ENCODE results near the gene CTSD. TPM values are rescaled to one million over a fixed set of nuclear protein-coding genes. Genes with fewer than 3 reads are reported as not detected.
A peak's percentile ranks its signal among the peaks of the same experiment; 100 is the strongest.

Gene CTSD
- total and polyA plus RNA-seq, 11 donors: 420 to 1,779 (median 722) TPM

GRCh38 chr11:1779034-1779805 lies 15.5 kb upstream of the CTSD start:
- H3K36me3 ChIP-seq: no peaks in the 10 kb centered on the region
- no peak for ATAC-seq
- intact Hi-C loops (cut with DNase I): loop anchor here in 1 of 10 donors (10.0 kb wide), 1 partner anchor 46 kb away; no protein-coding TSS in a partner anchor
- H3K27ac ChIP-seq: no peak overlapping the region
- H3K4me1 ChIP-seq: peaks cover 0 to 59% (median 0%) of the 10 kb centered on the region in 12 donors
- peaks cover 0 to 26% (median 0%) of the 10 kb centered on the region in 9 donors for H3K27me3 ChIP-seq
- WGBS, 4 donors: 78 to 89% (median 83%) methylated on average over 8 to 17 of the region's 17 CpGs
- TF ChIP-seq CTCF (IDR thresholded peaks at IDR 0.05): no peak
- no peak for TF ChIP-seq POLR2A (IDR thresholded peaks at IDR 0.05)
- H3K9me3 ChIP-seq: peaks cover 0 to 5% (median 0%) of the 10 kb centered on the region in 12 donors
- no peak for DNase-seq
- no peak overlapping the region for H3K4me3 ChIP-seq

- H3K4me3 ChIP-seq: no peak overlapping the region
- peak overlapping the region in 1 of 12 donors; percentile 70 for H3K27ac ChIP-seq
- no peaks in the 10 kb centered on the region for H3K36me3 ChIP-seq
- peaks cover 0 to 26% (median 0%) of the 10 kb centered on the region in 9 donors for H3K27me3 ChIP-seq
- intact Hi-C loops (cut with DNase I): loop anchor here in 1 of 10 donors (10.0 kb wide), 1 partner anchor 46 kb away; no protein-coding TSS in a partner anchor
- no peak for TF ChIP-seq POLR2A (IDR thresholded peaks at IDR 0.05)
- no peak for TF ChIP-seq CTCF (IDR thresholded peaks at IDR 0.05)
- 74 to 78% (median 77%) methylated on average over 12 to 14 of the region's 14 CpGs for WGBS, 4 donors
- H3K9me3 ChIP-seq: peaks cover 0 to 5% (median 0%) of the 10 kb centered on the region in 12 donors
- H3K4me1 ChIP-seq: peaks cover 0 to 58% (median 0%) of the 10 kb centered on the region in 12 donors
- ATAC-seq (no peak), DNase-seq (no peak)
Measured at GRCh38 chr11:1778141-1778911, 14.6 kb upstream of the CTSD start.

GRCh38 chr11:1777737-1778136 lies 14.0 kb upstream of the CTSD start:
- ATAC-seq: peak in 2 of 4 donors; percentile 22 to 28
- peaks cover 0 to 55% (median 0%) of the 10 kb centered on the region in 12 donors for H3K4me1 ChIP-seq
- H3K27ac ChIP-seq: peak overlapping the region in 1 of 12 donors; percentile 70
- peaks cover 0 to 5% (median 0%) of the 10 kb centered on the region in 12 donors for H3K9me3 ChIP-seq
- H3K36me3 ChIP-seq: no peaks in the 10 kb centered on the region
- peaks cover 0 to 26% (median 0%) of the 10 kb centered on the region in 9 donors for H3K27me3 ChIP-seq
- WGBS, 4 donors: 77 to 100% (median 88%) methylated on average over 1 to 2 of the region's 2 CpGs
- no peak for DNase-seq
- TF ChIP-seq POLR2A (IDR thresholded peaks at IDR 0.05): no peak
- no peak overlapping the region for H3K4me3 ChIP-seq
- intact Hi-C loops (cut with DNase I): loop anchor here in 1 of 10 donors (10.0 kb wide), 1 partner anchor 47 kb away; no protein-coding TSS in a partner anchor

DNA sequence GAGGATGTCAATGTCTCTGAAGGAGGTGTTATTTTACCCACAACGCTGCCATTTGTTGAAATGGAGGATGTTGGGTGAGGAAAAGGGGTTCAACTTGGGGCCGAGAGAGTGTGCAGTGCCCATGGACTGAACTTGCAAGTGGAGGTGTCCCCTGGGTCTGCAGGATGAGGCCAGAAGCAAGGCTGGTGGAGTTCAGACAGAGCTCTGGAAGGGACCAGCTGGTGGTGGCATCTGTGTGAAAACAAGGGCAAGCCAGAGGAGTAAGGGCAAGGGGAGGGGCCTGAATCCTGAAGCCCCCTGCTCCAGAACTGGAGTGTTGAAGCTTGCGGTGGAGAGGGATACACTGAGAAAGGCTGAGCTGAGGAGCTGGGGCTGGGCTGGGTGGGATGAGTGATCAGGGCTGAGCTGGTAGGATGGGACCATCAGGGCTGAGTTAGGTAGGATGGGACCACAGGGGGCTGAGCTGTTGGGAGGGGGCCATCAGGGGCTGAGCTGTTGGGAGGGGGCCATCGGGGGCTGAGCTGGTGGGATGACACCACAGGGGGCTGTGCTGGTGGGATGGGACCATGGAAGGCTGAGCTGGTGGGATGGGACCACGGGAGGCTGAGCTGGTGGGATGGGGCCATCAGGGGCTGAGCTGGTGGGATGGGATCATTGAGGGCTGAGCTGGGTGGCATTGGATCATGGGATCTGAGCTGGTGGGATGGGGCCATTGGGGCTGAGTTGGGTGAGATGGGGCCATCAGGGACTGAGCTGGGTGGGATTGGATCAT lies 13.4 kb upstream of the CTSD start:
- H3K27ac ChIP-seq: no peak overlapping the region
- intact Hi-C loops (cut with DNase I): loop anchor here in 1 of 10 donors (10.0 kb wide), 1 partner anchor 48 kb away; no protein-coding TSS in a partner anchor
- ATAC-seq (no peak), DNase-seq (no peak)
- no peaks in the 10 kb centered on the region for H3K36me3 ChIP-seq
- TF ChIP-seq POLR2A (IDR thresholded peaks at IDR 0.05): no peak
- no peak for TF ChIP-seq CTCF (IDR thresholded peaks at IDR 0.05)
- peaks cover 0 to 5% (median 0%) of the 10 kb centered on the region in 12 donors for H3K9me3 ChIP-seq
- peaks cover 0 to 26% (median 0%) of the 10 kb centered on the region in 9 donors for H3K27me3 ChIP-seq
- H3K4me3 ChIP-seq: no peak overlapping the region
- WGBS, 4 donors: 84 to 92% (median 86%) methylated on average over 5 of the region's 5 CpGs
- H3K4me1 ChIP-seq: peaks cover 0 to 50% (median 0%) of the 10 kb centered on the region in 12 donors
